Stimulated activated CD8-positive, alpha-beta memory T cell treated with anti-CD3 and anti-CD28 coated beads, Interleukin-12 subunit alpha, Interleukin-12 subunit beta, amount 100 ng/mL, for 4 hours (primary cell): ENCODE measurements around the gene USP11.

Source experiments
- DNase-seq: peaks from one replicate; pipeline ENCODE4 v3.0.0-alpha.2; 2020; ENCODE audit warnings: low read depth

Gene USP11

GRCh38 chrX:47204970-47205369 is 27.8 kb upstream of the USP11 start:
- DNase-seq = no peak

- DNase-seq = no peak
Measured at GRCh38 chrX:47206316-47206715, 26.5 kb upstream of the USP11 start.

- DNase-seq = no peak
Measured at GRCh38 chrX:47208108-47208507, 24.7 kb upstream of the USP11 start.

GRCh38 chrX:47209508-47210238 is 23.1 kb upstream of the USP11 start:
- DNase-seq = no peak

- DNase-seq = no peak
Measured at GRCh38 chrX:47210661-47211425, 22.0 kb upstream of the USP11 start.

- no peak for DNase-seq
Measured at GRCh38 chrX:47212381-47213293, 20.2 kb upstream of the USP11 start.

GRCh38 chrX:47214435-47215077 is 18.3 kb upstream of the USP11 start:
- DNase-seq = no peak

- no peak for DNase-seq
Measured at GRCh38 chrX:47215291-47215900, 17.4 kb upstream of the USP11 start.

GRCh38 chrX:47216393-47216925 is 16.4 kb upstream of the USP11 start:
- no peak for DNase-seq

- DNase-seq = no peak
Measured at GRCh38 chrX:47217121-47217851, 15.5 kb upstream of the USP11 start.

- DNase-seq = peak; percentile 94
Measured at GRCh38 chrX:47217852-47218279, 14.9 kb upstream of the USP11 start.

GRCh38 chrX:47218280-47218919 is 14.4 kb upstream of the USP11 start, which contains the start of gene CDK16:
TSS of gene CDK16 (plus strand) at chrX:47218681. CDS start at chrX:47223558, 4,877 bp downstream.
- peak; percentile 73 for DNase-seq

GRCh38 chrX:47218920-47219815 is 13.6 kb upstream of the USP11 start:
- peak; percentile 30 for DNase-seq

- no peak for DNase-seq
Measured at GRCh38 chrX:47221756-47222155, 11.1 kb upstream of the USP11 start.

GRCh38 chrX:47222751-47223350 is 10.0 kb upstream of the USP11 start:
- DNase-seq = no peak

- DNase-seq = no peak
Measured at GRCh38 chrX:47223476-47224250, 9.1 kb upstream of the USP11 start.

- no peak for DNase-seq
Measured at GRCh38 chrX:47224266-47224895, 8.4 kb upstream of the USP11 start.
